Measurements from ENCODE around the gene USP50.
"Not testable (repeated sequence)": the region's sequence is repeated elsewhere in the genome, so short reads cannot be mapped to it uniquely, and the experiment has no call there.

Gene USP50

GRCh38 chr15:50500352-50500751, 46.1 kb downstream of the USP50 start:
- no peaks in the 10 kb centered on the region for H3K4me1 ChIP-seq (ENCODE audit: control insufficient read depth, insufficient read depth, low read length)
- no peak overlapping the region for H3K4me3 ChIP-seq (ENCODE audit: low read length)
- H3K27me3 ChIP-seq (ENCODE audit: control insufficient read depth, insufficient read depth, low read length) = no peaks in the 10 kb centered on the region
- H3K9ac ChIP-seq (ENCODE audit: low read length) = no peak overlapping the region
- no peaks in the 10 kb centered on the region for H3K9me3 ChIP-seq (ENCODE audit: control insufficient read depth, low read length)
- peaks cover 10% of the 10 kb centered on the region for H3K36me3 ChIP-seq (ENCODE audit: control insufficient read depth, insufficient read depth, low read length)

DNA sequence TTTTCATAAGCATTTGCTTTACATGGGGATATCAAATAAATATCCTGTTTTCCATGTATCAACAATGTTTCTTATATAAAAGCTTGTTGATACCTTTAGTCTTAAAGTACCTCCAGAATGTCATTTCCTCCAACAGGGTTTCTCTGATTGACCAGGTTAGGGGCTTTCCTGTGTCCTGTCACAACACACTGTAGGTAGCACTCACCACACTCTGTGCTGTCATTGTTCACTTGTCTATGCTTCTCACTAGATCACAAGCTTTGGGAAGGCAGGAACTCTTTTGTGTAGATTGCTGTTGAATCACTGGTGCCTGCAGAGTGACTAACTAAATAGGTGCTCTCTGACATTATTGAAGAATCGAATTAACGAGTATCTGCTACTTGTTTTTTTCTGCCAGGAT, 49.8 kb downstream of the USP50 start:
- Histone ChIP-seq H3K9ac (ENCODE audit: low read length) (no peak overlapping the region), H3K27me3 (ENCODE audit: control insufficient read depth, insufficient read depth, low read length) (no peaks in the 10 kb centered on the region), H3K36me3 (ENCODE audit: control insufficient read depth, insufficient read depth, low read length) (peaks cover 10% of the 10 kb centered on the region), H3K4me1 (ENCODE audit: control insufficient read depth, insufficient read depth, low read length) (no peaks in the 10 kb centered on the region), H3K9me3 (ENCODE audit: control insufficient read depth, low read length) (no peaks in the 10 kb centered on the region), H3K4me3 (ENCODE audit: low read length) (no peak overlapping the region)

DNA sequence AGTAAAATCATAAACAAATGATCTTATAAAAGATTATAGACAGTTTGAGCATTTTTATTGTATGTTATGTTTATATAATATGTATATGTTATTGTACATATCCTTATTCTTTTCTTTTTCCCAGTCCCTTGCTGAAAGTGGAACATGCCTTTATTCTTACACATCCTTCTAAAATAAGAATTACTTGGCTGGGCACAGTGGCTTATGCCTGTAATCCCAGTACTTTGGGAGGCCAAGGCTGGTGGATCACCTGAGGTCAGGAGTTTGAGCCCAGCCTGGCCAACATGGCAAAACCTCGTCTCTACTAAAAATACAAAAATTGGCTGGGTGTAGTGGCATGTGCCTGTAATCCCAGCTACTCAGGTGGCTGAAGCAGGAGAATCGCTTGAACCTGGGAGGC, 51.9 kb downstream of the USP50 start:
- not testable (repeated sequence) for H3K9ac ChIP-seq (ENCODE audit: low read length); H3K9me3 ChIP-seq (ENCODE audit: control insufficient read depth, low read length); H3K4me1 ChIP-seq (ENCODE audit: control insufficient read depth, insufficient read depth, low read length); H3K4me3 ChIP-seq (ENCODE audit: low read length); H3K27me3 ChIP-seq (ENCODE audit: control insufficient read depth, insufficient read depth, low read length)
- peaks cover 10% of the 10 kb centered on the region for H3K36me3 ChIP-seq (ENCODE audit: control insufficient read depth, insufficient read depth, low read length)

DNA sequence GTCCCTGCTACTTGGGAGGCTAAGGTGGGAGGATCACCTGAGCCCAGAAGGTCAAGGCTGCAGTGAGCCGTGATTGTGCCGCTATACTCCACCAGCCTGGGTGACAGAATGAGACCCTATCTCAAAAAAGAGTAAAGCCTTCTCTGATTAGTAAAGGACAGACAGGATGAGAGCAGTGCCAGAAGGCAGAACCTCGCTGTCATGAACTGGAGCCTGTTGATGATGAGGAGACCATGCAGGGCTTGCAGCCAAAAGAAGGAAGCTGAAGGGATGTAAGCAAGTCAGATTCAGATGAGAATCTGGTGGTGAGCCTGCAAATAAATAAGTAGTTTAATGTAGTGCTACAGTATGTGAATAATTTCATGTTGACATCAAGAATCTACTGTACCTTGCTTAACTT, 52.8 kb downstream of the USP50 start:
- Histone ChIP-seq H3K9ac (ENCODE audit: low read length) (no peak overlapping the region), H3K9me3 (ENCODE audit: control insufficient read depth, low read length) (no peaks in the 10 kb centered on the region), H3K27me3 (ENCODE audit: control insufficient read depth, insufficient read depth, low read length) (no peaks in the 10 kb centered on the region), H3K4me1 (ENCODE audit: control insufficient read depth, insufficient read depth, low read length) (no peaks in the 10 kb centered on the region), H3K4me3 (ENCODE audit: low read length) (no peak overlapping the region), H3K36me3 (ENCODE audit: control insufficient read depth, insufficient read depth, low read length) (peaks cover 10% of the 10 kb centered on the region)

GRCh38 chr15:50487287-50487686, 59.2 kb downstream of the USP50 start:
- Histone ChIP-seq H3K9ac (ENCODE audit: low read length) (no peak overlapping the region), H3K36me3 (ENCODE audit: control insufficient read depth, insufficient read depth, low read length) (peaks cover 7% of the 10 kb centered on the region), H3K4me3 (ENCODE audit: low read length) (no peak overlapping the region), H3K27me3 (ENCODE audit: control insufficient read depth, insufficient read depth, low read length) (no peaks in the 10 kb centered on the region), H3K4me1 (ENCODE audit: control insufficient read depth, insufficient read depth, low read length) (no peaks in the 10 kb centered on the region), H3K9me3 (ENCODE audit: control insufficient read depth, low read length) (no peaks in the 10 kb centered on the region)

DNA sequence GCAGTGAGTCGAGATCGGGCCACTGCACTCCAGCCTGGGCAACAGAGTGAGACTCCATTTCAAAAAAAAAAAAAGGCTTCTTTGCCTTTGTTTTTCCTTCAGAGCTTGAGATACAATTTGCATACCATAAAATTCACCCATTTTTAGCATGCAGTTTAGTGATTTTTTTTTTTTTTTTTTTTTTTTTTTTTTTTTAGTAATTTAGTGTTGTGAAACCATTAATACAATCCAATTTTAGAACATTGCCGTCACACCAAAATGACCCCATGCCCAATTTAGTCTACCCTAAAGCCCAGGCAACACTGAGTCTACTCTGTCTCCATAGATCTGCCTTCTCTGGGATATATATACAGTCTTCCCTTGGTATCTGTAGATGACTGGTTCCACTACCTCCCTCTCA, 61.1 kb downstream of the USP50 start:
- Histone ChIP-seq H3K27me3 (ENCODE audit: control insufficient read depth, insufficient read depth, low read length) (no peaks in the 10 kb centered on the region), H3K36me3 (ENCODE audit: control insufficient read depth, insufficient read depth, low read length) (peaks cover 16% of the 10 kb centered on the region), H3K4me3 (ENCODE audit: low read length) (no peak overlapping the region), H3K9ac (ENCODE audit: low read length) (no peak overlapping the region), H3K9me3 (ENCODE audit: control insufficient read depth, low read length) (no peaks in the 10 kb centered on the region), H3K4me1 (ENCODE audit: control insufficient read depth, insufficient read depth, low read length) (no peaks in the 10 kb centered on the region)

- H3K9me3 ChIP-seq (ENCODE audit: control insufficient read depth, low read length) = no peaks in the 10 kb centered on the region
- H3K4me3 ChIP-seq (ENCODE audit: low read length) = no peak overlapping the region
- no peak overlapping the region for H3K9ac ChIP-seq (ENCODE audit: low read length)
- no peaks in the 10 kb centered on the region for H3K27me3 ChIP-seq (ENCODE audit: control insufficient read depth, insufficient read depth, low read length)
- no peaks in the 10 kb centered on the region for H3K4me1 ChIP-seq (ENCODE audit: control insufficient read depth, insufficient read depth, low read length)
- H3K36me3 ChIP-seq (ENCODE audit: control insufficient read depth, insufficient read depth, low read length) = peaks cover 16% of the 10 kb centered on the region
These were observed 61.7 kb downstream of the USP50 start for GRCh38 chr15:50484781-50485180.

DNA sequence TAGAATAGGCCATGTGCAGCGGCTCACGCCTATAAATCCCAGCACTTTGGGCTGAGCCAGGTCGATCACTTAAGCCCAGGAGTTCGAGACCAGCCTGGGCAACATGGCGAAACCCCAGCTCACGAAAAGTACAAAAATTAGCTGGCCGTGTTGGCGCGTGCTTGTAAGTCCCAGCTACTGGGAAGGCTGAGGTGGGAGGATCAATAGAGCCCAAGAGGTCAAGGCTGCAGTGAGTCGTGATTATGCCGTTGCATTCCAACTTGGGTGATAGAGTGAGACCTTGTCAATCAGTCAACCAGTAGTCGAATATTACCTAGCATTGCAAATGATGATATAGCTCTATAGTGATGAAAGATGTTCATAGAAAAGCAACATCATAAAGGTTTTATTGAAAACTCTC, 70.3 kb downstream of the USP50 start:
- H3K4me1 ChIP-seq (ENCODE audit: control insufficient read depth, insufficient read depth, low read length) = no peaks in the 10 kb centered on the region
- H3K9me3 ChIP-seq (ENCODE audit: control insufficient read depth, low read length) = no peaks in the 10 kb centered on the region
- no peak overlapping the region for H3K4me3 ChIP-seq (ENCODE audit: low read length)
- H3K36me3 ChIP-seq (ENCODE audit: control insufficient read depth, insufficient read depth, low read length) = no peaks in the 10 kb centered on the region
- no peaks in the 10 kb centered on the region for H3K27me3 ChIP-seq (ENCODE audit: control insufficient read depth, insufficient read depth, low read length)
- H3K9ac ChIP-seq (ENCODE audit: low read length) = no peak overlapping the region

DNA sequence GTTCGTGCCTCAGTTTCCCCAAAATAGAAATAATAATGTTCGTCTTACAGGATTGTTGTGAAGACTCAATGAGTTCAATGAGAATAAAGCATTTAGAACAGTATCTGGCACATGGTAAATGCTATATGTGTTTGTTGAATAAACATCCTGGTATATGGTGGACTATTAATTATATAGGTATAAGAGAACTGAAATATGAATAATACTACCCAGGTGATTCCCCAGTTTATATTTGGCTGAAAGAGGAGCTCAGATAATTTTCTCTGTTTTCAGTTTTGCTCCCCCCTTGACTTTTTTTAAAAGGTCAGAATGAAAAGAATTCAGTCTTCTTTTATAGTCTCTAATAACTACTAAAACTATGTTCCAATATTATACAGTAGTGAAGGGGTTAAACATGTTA, 75.4 kb downstream of the USP50 start:
- Histone ChIP-seq H3K27me3 (ENCODE audit: control insufficient read depth, insufficient read depth, low read length) (no peaks in the 10 kb centered on the region), H3K9ac (ENCODE audit: low read length) (no peak overlapping the region), H3K36me3 (ENCODE audit: control insufficient read depth, insufficient read depth, low read length) (peaks cover 5% of the 10 kb centered on the region), H3K9me3 (ENCODE audit: control insufficient read depth, low read length) (no peaks in the 10 kb centered on the region), H3K4me1 (ENCODE audit: control insufficient read depth, insufficient read depth, low read length) (no peaks in the 10 kb centered on the region), H3K4me3 (ENCODE audit: low read length) (no peak overlapping the region)

DNA sequence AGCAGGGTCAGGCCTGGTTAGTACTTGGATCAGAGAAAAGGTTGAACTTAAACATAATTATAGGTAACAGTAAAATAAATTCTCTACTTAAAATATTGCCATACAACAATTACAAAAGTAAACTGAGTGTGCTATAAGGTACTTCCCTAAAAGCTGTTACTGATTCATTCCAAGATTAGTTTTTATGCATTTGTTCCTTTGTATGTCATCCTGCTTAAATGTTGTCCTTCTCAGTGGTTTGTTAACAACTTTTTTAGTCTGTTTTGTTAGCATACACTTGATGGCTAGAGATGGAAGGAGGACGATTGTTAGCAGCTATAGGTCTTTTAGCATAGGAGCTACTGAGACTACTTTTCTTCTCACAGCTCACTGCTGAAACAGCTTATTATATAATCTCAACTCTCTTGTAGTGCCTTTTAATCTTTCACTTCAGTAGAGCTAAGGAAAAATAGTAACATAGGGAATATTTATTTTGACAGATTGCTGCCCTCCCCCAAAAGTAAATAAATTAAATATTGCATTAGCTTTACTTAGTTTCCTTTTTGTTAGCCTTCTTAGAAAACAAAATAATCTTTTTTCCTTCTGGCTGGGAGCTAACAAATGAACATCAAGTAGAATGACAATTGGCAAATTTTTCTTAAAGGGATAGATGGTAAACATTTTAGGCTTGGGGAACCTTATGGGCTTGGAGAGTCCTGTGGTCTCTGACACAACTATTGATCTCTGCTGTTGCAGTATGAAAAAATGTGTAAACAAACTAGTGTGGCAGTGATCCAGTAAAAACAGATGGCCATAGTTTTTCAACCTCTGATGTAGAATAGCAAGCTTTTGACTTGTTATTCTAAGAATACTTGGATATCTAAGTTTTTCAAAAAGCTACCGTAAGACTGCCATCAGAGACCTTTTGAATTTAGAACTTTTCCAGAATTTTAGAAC, 82.8 kb downstream of the USP50 start:
- Histone ChIP-seq H3K4me3 (ENCODE audit: low read length) (no peak overlapping the region), H3K9me3 (ENCODE audit: control insufficient read depth, low read length) (no peaks in the 10 kb centered on the region), H3K9ac (ENCODE audit: low read length) (no peak overlapping the region), H3K36me3 (ENCODE audit: control insufficient read depth, insufficient read depth, low read length) (no peaks in the 10 kb centered on the region), H3K27me3 (ENCODE audit: control insufficient read depth, insufficient read depth, low read length) (no peaks in the 10 kb centered on the region), H3K4me1 (ENCODE audit: control insufficient read depth, insufficient read depth, low read length) (no peaks in the 10 kb centered on the region)

DNA sequence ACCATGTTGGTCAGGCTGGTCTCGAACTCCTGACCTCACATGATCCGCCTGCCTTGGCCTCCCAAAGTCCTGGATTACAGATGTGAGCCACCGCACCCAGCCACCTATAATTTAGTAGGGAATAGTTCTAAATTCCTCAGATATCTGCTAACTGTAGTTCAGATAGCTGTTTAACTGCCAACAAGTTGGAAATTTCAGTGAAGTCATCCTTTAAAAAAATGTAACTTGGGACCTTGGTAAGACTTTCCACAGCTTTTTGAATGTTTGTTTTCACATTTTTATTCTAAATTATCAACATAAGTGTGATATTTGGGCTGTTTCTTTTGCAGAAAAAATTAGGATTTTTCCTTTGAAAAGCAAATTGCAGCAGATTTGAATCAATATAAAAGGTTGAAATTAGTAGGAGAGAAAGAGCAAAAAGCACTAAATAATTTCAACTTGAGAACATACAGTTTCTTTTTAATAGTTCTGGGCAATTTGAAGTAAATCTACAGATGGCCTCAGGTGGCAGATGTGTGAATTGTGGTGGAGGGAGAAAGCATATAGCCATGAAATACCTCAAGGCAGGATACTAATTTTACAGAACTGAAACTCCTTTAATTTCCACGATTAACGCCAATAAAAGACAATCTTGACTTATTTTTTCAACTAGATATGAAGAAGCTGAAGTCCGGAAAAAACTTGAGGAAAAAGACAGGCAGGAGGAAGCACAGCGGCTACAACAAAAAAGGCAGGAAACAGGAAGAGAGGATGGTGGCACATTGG, 87.9 kb downstream of the USP50 start:
- Histone ChIP-seq H3K36me3 (ENCODE audit: control insufficient read depth, insufficient read depth, low read length) (peaks cover 5% of the 10 kb centered on the region), H3K27me3 (ENCODE audit: control insufficient read depth, insufficient read depth, low read length) (no peaks in the 10 kb centered on the region), H3K4me3 (ENCODE audit: low read length) (no peak overlapping the region), H3K9me3 (ENCODE audit: control insufficient read depth, low read length) (no peaks in the 10 kb centered on the region), H3K9ac (ENCODE audit: low read length) (no peak overlapping the region), H3K4me1 (ENCODE audit: control insufficient read depth, insufficient read depth, low read length) (no peaks in the 10 kb centered on the region)

GRCh38 chr15:50452927-50453326, 93.5 kb downstream of the USP50 start:
- Histone ChIP-seq H3K36me3 (ENCODE audit: control insufficient read depth, insufficient read depth, low read length) (peaks cover 5% of the 10 kb centered on the region), H3K4me1 (ENCODE audit: control insufficient read depth, insufficient read depth, low read length) (no peaks in the 10 kb centered on the region), H3K4me3 (ENCODE audit: low read length) (no peak overlapping the region)

More at GRCh38 chr15:50452927-50453326, 93.5 kb downstream of the USP50 start:
- H3K9ac ChIP-seq (ENCODE audit: low read length) = no peak overlapping the region
- no peaks in the 10 kb centered on the region for H3K27me3 ChIP-seq (ENCODE audit: control insufficient read depth, insufficient read depth, low read length)
- H3K9me3 ChIP-seq (ENCODE audit: control insufficient read depth, low read length) = no peaks in the 10 kb centered on the region
